Colon (tissue), 2 donors: ENCODE results near the gene ASB18.

Source experiments
- FAIRE-seq: peaks from 2 replicates; lab custom pipeline; 2012; peaks lifted over from hg19 to GRCh38; lab: Jason Lieb, UNC
- donor health status: control.
- donor health status: control.

Gene ASB18

GRCh38 chr2:236208019-236208926, 55.9 kb downstream of the ASB18 start:
- no peak for FAIRE-seq

GRCh38 chr2:236207472-236207871, 56.7 kb downstream of the ASB18 start:
- FAIRE-seq, result no peak

GRCh38 chr2:236205867-236206645, 58.1 kb downstream of the ASB18 start:
- no peak for FAIRE-seq

GRCh38 chr2:236204953-236205352, 59.3 kb downstream of the ASB18 start:
- no peak for FAIRE-seq

- no peak for FAIRE-seq
Observed at GRCh38 chr2:236200378-236200777, 63.8 kb downstream of the ASB18 start.

GRCh38 chr2:236196366-236196765, 67.8 kb downstream of the ASB18 start:
- FAIRE-seq, result no peak

GRCh38 chr2:236195726-236196125, 68.5 kb downstream of the ASB18 start:
- no peak for FAIRE-seq

GRCh38 chr2:236194786-236195185, 69.4 kb downstream of the ASB18 start:
- FAIRE-seq, result no peak

- FAIRE-seq, result no peak
Observed at GRCh38 chr2:236193026-236193425, 71.2 kb downstream of the ASB18 start.

- no peak for FAIRE-seq
Observed at GRCh38 chr2:236190674-236191073, 73.5 kb downstream of the ASB18 start.

- FAIRE-seq, result no peak
Observed at GRCh38 chr2:236184701-236185100, 79.5 kb downstream of the ASB18 start.

- no peak for FAIRE-seq
Observed at GRCh38 chr2:236180831-236181453, 83.3 kb downstream of the ASB18 start.

- FAIRE-seq, result no peak
Observed at GRCh38 chr2:236180076-236180816, 84.0 kb downstream of the ASB18 start.

- FAIRE-seq, result no peak
Observed at GRCh38 chr2:236179236-236180075, 84.8 kb downstream of the ASB18 start.

- FAIRE-seq, result no peak
Observed at GRCh38 chr2:236178890-236179235, 85.3 kb downstream of the ASB18 start.

- FAIRE-seq, result no peak
Observed at GRCh38 chr2:236177967-236178889, 86.0 kb downstream of the ASB18 start.

- FAIRE-seq, result no peak
Observed at GRCh38 chr2:236177604-236177966, 86.6 kb downstream of the ASB18 start.

GRCh38 chr2:236176951-236177350, 87.3 kb downstream of the ASB18 start:
- FAIRE-seq, result no peak

GRCh38 chr2:236176417-236176816, 87.8 kb downstream of the ASB18 start:
- no peak for FAIRE-seq

GRCh38 chr2:236175548-236176150, 88.6 kb downstream of the ASB18 start:
- no peak for FAIRE-seq
